HepG2 (cell line): ENCODE results near the gene ENO2. TPM values are rescaled to one million over a fixed set of nuclear protein-coding genes. Genes with fewer than 3 reads are reported as not detected.
A peak's percentile ranks its signal among the peaks of the same experiment; 100 is the strongest.

Experiments
- HMGXB4 ChIP-seq, 2 experiments: sonication (generic) in 1 of 2; formaldehyde crosslinking in 1 of 2; IDR thresholded peaks; 2 replicates each; pipeline versions ENCODE4 v1.4.0 to v1.6.1; 2018 to 2020; ENCODE audit warnings: missing genetic modification reagents in 2 of 2, borderline replicate concordance in 1 of 2, low read depth in 1 of 2, mild to moderate bottlenecking in 1 of 2, missing biosample characterization in 1 of 2
- HNF4A ChIP-seq: sonication (generic); formaldehyde crosslinking; IDR thresholded peaks from 2 replicates; pipeline ENCODE4 v1.4.0; 2020; ENCODE audit warnings: missing genetic modification reagents
- MAZ ChIP-seq, 2 experiments: sonication (generic) in 1 of 2; formaldehyde crosslinking in 1 of 2; IDR thresholded peaks; 2 replicates each; pipeline versions ENCODE4 v1.5.0 to v1.6.1; 2012 to 2020; ENCODE audit warnings: low read depth in 2 of 2, mild to moderate bottlenecking in 2 of 2, borderline replicate concordance in 1 of 2, improper control_type of control experiment in 1 of 2, low read length in 1 of 2, missing genetic modification reagents in 1 of 2, moderate library complexity in 1 of 2
- MTERF4 ChIP-seq: sonication (generic); formaldehyde crosslinking; IDR thresholded peaks from 2 replicates; pipeline ENCODE4 v1.8.0; 2023; ENCODE audit warnings: mild to moderate bottlenecking, missing genetic modification reagents
- PAX8 ChIP-seq: sonication (generic); formaldehyde crosslinking; IDR thresholded peaks from 2 replicates; pipeline ENCODE4 v1.8.0; 2022; ENCODE audit warnings: mild to moderate bottlenecking, missing genetic modification reagents, borderline replicate concordance
- RELA ChIP-seq: sonication (generic); formaldehyde crosslinking; IDR thresholded peaks from 2 replicates; pipeline ENCODE4 v1.4.0; 2020; ENCODE audit warnings: missing genetic modification reagents
- THAP9 ChIP-seq: sonication (generic); formaldehyde crosslinking; IDR thresholded peaks from 2 replicates; pipeline ENCODE4; 2020; ENCODE audit warnings: missing genetic modification reagents, mild to moderate bottlenecking, borderline replicate concordance
- ZBTB3 ChIP-seq: sonication (generic); formaldehyde crosslinking; IDR thresholded peaks from 2 replicates; pipeline ENCODE4 v1.4.0; 2020; ENCODE audit warnings: low read depth, mild to moderate bottlenecking, moderate library complexity, missing genetic modification reagents, borderline replicate concordance
- ZFY ChIP-seq: sonication (generic); formaldehyde crosslinking; IDR thresholded peaks from 2 replicates; pipeline ENCODE4 v1.4.0; 2020; ENCODE audit warnings: missing genetic modification reagents
- ZMAT3 ChIP-seq: sonication (generic); formaldehyde crosslinking; conservative IDR thresholded peaks from 2 replicates; pipeline ENCODE4 v1.7.0; 2021; ENCODE audit warnings: missing genetic modification reagents
- ZNF24 ChIP-seq: fragments of 450-650 bp; IDR thresholded peaks from 2 replicates; pipeline ENCODE4 v1.6.1; 2017; ENCODE audit warnings: antibody characterized with exemption, mild to moderate bottlenecking
- ZNF33A ChIP-seq: sonication (generic); formaldehyde crosslinking; IDR thresholded peaks from 2 replicates; pipeline ENCODE4 v1.5.1; 2020; ENCODE audit warnings: missing genetic modification reagents, mild to moderate bottlenecking, moderate library complexity, borderline replicate concordance
- ZNF547 ChIP-seq: sonication (generic); formaldehyde crosslinking; IDR thresholded peaks from 2 replicates; pipeline ENCODE4 v1.5.1; 2020; ENCODE audit warnings: mild to moderate bottlenecking, missing genetic modification reagents
- ZNF687 ChIP-seq: sonication (generic); formaldehyde crosslinking; IDR thresholded peaks from 2 replicates; pipeline ENCODE4 v1.5.1; 2020; ENCODE audit warnings: mild to moderate bottlenecking, missing genetic modification reagents, moderate library complexity
- ZNF781 ChIP-seq: sonication (generic); formaldehyde crosslinking; IDR thresholded peaks from 2 replicates; pipeline ENCODE4 v1.5.1; 2020; ENCODE audit warnings: borderline replicate concordance, mild to moderate bottlenecking, missing genetic modification reagents; ENCODE audit errors: not compliant biosample characterization
- ZNF788 ChIP-seq: sonication (generic); formaldehyde crosslinking; IDR thresholded peaks from 2 replicates; pipeline ENCODE4 v1.5.0; 2020; ENCODE audit warnings: mild to moderate bottlenecking, missing genetic modification reagents, borderline replicate concordance
- polyA plus RNA-seq, 8 experiments: library from polyadenylated mRNA; depleted of rRNA in 3 of 8; stranded (reverse) in 7 of 8; unstranded in 1 of 8; fragments of >200 nt; fragmentation: Illumina TruSeq in 4 of 8; extraction: Trizol in 4 of 8; gene quantifications; 2 replicates each; pipeline versions ENCODE4 v1.2.1 to v1.2.3, GENCODE V29; 2011 to 2016; ENCODE audit warnings: low read depth in 4 of 8, missing spikeins in 1 of 8, mixed read lengths in 1 of 8; ENCODE audit not compliant: insufficient read depth in 1 of 8
- total RNA-seq, 5 experiments: library from RNA; depleted of rRNA; stranded (reverse); fragments of >200 nt; fragmentation: Illumina TruSeq; extraction: Trizol; gene quantifications; 2 replicates each; pipeline ENCODE4 v1.2.3, GENCODE V29; 2016; ENCODE audit warnings: low read depth in 1 of 5

Gene ENO2
- total and polyA plus RNA-seq, 2 of the 13 experiments (the other 11 are each of a cell fraction or from before 2014, with no cell fraction given) = 19.3 to 136 TPM

GRCh38 chr12:6869049-6870021, 45.0 kb upstream of the ENO2 start (continued):
- TF ChIP-seq ZNF788 (0 out of 2 replicates have a peak, but pooled peaks have one; percentile 35), MAZ (IDR thresholded peaks at IDR 0.05; ENCODE audit: borderline replicate concordance, low read depth, low read length) (no peak), MAZ (CRISPR knock-in tag; IDR thresholded peaks at IDR 0.05; ENCODE audit: low read depth) (0 out of 2 replicates have a peak, but pooled peaks have one; percentile 31), ZMAT3 (CRISPR knock-in tag) (no peak), ZNF547 (peak; percentile 13; the same call in 1 of the 2 replicates), ZNF687 (peak; percentile 48), ZBTB3 (CRISPR knock-in tag) (no peak), ZNF781 (CRISPR knock-in tag) (no peak), ZFY (CRISPR knock-in tag) (no peak), PAX8 (CRISPR knock-in tag) (0 out of 2 replicates have a peak, but pooled peaks have one; percentile 43), ZNF33A (CRISPR knock-in tag) (no peak), MTERF4 (CRISPR knock-in tag) (no peak), THAP9 (CRISPR knock-in tag) (peak; percentile 29; the same call in 1 of the 2 replicates), RELA (CRISPR knock-in tag) (0 out of 2 replicates have a peak, but pooled peaks have one; percentile 20), HNF4A (CRISPR knock-in tag) (no peak), HMGXB4 (CRISPR knock-in tag; IDR thresholded peaks at IDR 0.05; ENCODE audit: borderline replicate concordance in 1 of 2, low read depth in 1 of 2) (peak; percentile 56 to 62; a peak in 2 of 4 replicates), ZNF24 (no peak)
